OCI-M2 (cell line): ENCODE results near the gene BLOC1S5.
"Not testable (repeated sequence)": the region's sequence is repeated elsewhere in the genome, so short reads cannot be mapped to it uniquely, and the experiment has no call there.

Experiments
- DNase-seq: peaks from one replicate; lab custom pipeline; 2025; ENCODE audit not compliant: unreplicated experiment; lab: John Stamatoyannopoulos, UW

Gene BLOC1S5

GRCh38 chr6:8047541-8048292 is 16.5 kb downstream of the BLOC1S5 start:
- DNase-seq, result no peak

- DNase-seq, result not testable (repeated sequence)
Measured at GRCh38 chr6:8045769-8046168, 18.4 kb downstream of the BLOC1S5 start.

GRCh38 chr6:8043221-8043620 is 21.0 kb downstream of the BLOC1S5 start:
- DNase-seq, result no peak

GRCh38 chr6:8041913-8042583 is 22.1 kb downstream of the BLOC1S5 start:
- DNase-seq, result no peak

- DNase-seq, result not testable (repeated sequence)
Measured at GRCh38 chr6:8034107-8034506, 30.1 kb downstream of the BLOC1S5 start.

GRCh38 chr6:8030920-8031319 is 33.3 kb downstream of the BLOC1S5 start:
- no peak for DNase-seq

- no peak for DNase-seq
Measured at GRCh38 chr6:8029243-8029870, 34.8 kb downstream of the BLOC1S5 start.

GRCh38 chr6:8027965-8028651 is 36.1 kb downstream of the BLOC1S5 start:
- no peak for DNase-seq

- no peak for DNase-seq
Measured at GRCh38 chr6:8026800-8027199, 37.4 kb downstream of the BLOC1S5 start.

- DNase-seq, result no peak
Measured at GRCh38 chr6:8025191-8025590, 39.0 kb downstream of the BLOC1S5 start.

- no peak for DNase-seq
Measured at GRCh38 chr6:8023638-8024037, 40.6 kb downstream of the BLOC1S5 start.

- no peak for DNase-seq
Measured at GRCh38 chr6:8020083-8020482, 44.1 kb downstream of the BLOC1S5 start.

- DNase-seq, result no peak
Measured at GRCh38 chr6:8017705-8018104, 46.5 kb downstream of the BLOC1S5 start.

GRCh38 chr6:8017276-8017701 is 46.9 kb downstream of the BLOC1S5 start:
- no peak for DNase-seq

- DNase-seq, result no peak
Measured at GRCh38 chr6:8014947-8015346, 49.2 kb downstream of the BLOC1S5 start.

GRCh38 chr6:8013763-8014162 is 50.4 kb downstream of the BLOC1S5 start:
- no peak for DNase-seq

- DNase-seq, result no peak
Measured at GRCh38 chr6:8006208-8006607, 58.0 kb downstream of the BLOC1S5 start.

GRCh38 chr6:8005136-8005535 is 59.1 kb downstream of the BLOC1S5 start:
- no peak for DNase-seq

GRCh38 chr6:8000636-8001035 is 63.6 kb downstream of the BLOC1S5 start:
- no peak for DNase-seq

GRCh38 chr6:8000188-8000596 is 64.0 kb downstream of the BLOC1S5 start:
- no peak for DNase-seq

GRCh38 chr6:7999201-7999600 is 65.0 kb downstream of the BLOC1S5 start:
- no peak for DNase-seq
